ENCODE data around the gene CROCC. TPM values are rescaled to one million over a fixed set of nuclear protein-coding genes. Genes with fewer than 3 reads are reported as not detected.
"Not testable (repeated sequence)": the region's sequence is repeated elsewhere in the genome, so short reads cannot be mapped to it uniquely, and the experiment has no call there.

CROCC gene
- total RNA-seq, 1 donor from 2014 or later: 52.6 TPM

- H3K36me3 Mint-ChIP-seq (ENCODE audit: low read depth): no peaks in the 10 kb centered on the region
- no peaks in the 10 kb centered on the region for H3K9me3 Mint-ChIP-seq
- H3K27me3 Mint-ChIP-seq (ENCODE audit: low read depth): no peaks in the 10 kb centered on the region
- DNase-seq (ENCODE audit: low read depth, low spot score): no peak
- no peak for TF ChIP-seq CTCF (conservative IDR thresholded peaks at IDR 0.05)
- H3K27ac Mint-ChIP-seq (ENCODE audit: unreplicated experiment): peak overlapping the region; percentile 88
- H3K4me1 Mint-ChIP-seq: peaks cover 63% of the 10 kb centered on the region
- peak overlapping the region; percentile 53 for H3K4me3 Mint-ChIP-seq
Measured at GRCh38 chr1:16925635-16926490, 4.1 kb downstream of the CROCC start.

- peak overlapping the region; percentile 53 for H3K4me3 Mint-ChIP-seq
- TF ChIP-seq CTCF (conservative IDR thresholded peaks at IDR 0.05): no peak
- DNase-seq (ENCODE audit: low read depth, low spot score): peak; percentile 64
- H3K27ac Mint-ChIP-seq (ENCODE audit: unreplicated experiment): peak overlapping the region; percentile 81
- H3K27me3 Mint-ChIP-seq (ENCODE audit: low read depth): no peaks in the 10 kb centered on the region
- peaks cover 3% of the 10 kb centered on the region for H3K36me3 Mint-ChIP-seq (ENCODE audit: low read depth)
- H3K9me3 Mint-ChIP-seq: no peaks in the 10 kb centered on the region
- peaks cover 56% of the 10 kb centered on the region for H3K4me1 Mint-ChIP-seq
Measured at GRCh38 chr1:16926491-16927073, 4.9 kb downstream of the CROCC start.

- peaks cover 3% of the 10 kb centered on the region for H3K36me3 Mint-ChIP-seq (ENCODE audit: low read depth)
- TF ChIP-seq CTCF (conservative IDR thresholded peaks at IDR 0.05): no peak
- H3K4me1 Mint-ChIP-seq: peaks cover 51% of the 10 kb centered on the region
- no peaks in the 10 kb centered on the region for H3K27me3 Mint-ChIP-seq (ENCODE audit: low read depth)
- peak overlapping the region; percentile 53 for H3K4me3 Mint-ChIP-seq
- DNase-seq (ENCODE audit: low read depth, low spot score): no peak
- H3K27ac Mint-ChIP-seq (ENCODE audit: unreplicated experiment): peak overlapping the region; percentile 81
- no peaks in the 10 kb centered on the region for H3K9me3 Mint-ChIP-seq
Measured at GRCh38 chr1:16927256-16927655, 5.5 kb downstream of the CROCC start.

- Mint-ChIP-seq H3K36me3 (ENCODE audit: low read depth) (peaks cover 3% of the 10 kb centered on the region), H3K4me3 (no peak overlapping the region), H3K4me1 (peaks cover 45% of the 10 kb centered on the region), H3K9me3 (no peaks in the 10 kb centered on the region), H3K27me3 (ENCODE audit: low read depth) (no peaks in the 10 kb centered on the region), H3K27ac (ENCODE audit: unreplicated experiment) (peak overlapping the region; percentile 81)
- DNase-seq (ENCODE audit: low read depth, low spot score): no peak
- TF ChIP-seq CTCF (conservative IDR thresholded peaks at IDR 0.05): no peak
Measured at GRCh38 chr1:16927711-16928485, 6.2 kb downstream of the CROCC start.

- H3K27ac Mint-ChIP-seq (ENCODE audit: unreplicated experiment); H3K4me3 Mint-ChIP-seq; DNase-seq (ENCODE audit: low read depth, low spot score): not testable (repeated sequence)
Measured at GRCh38 chr1:16929146-16930041, 7.7 kb downstream of the CROCC start.

GRCh38 chr1:16931206-16931934 lies 9.6 kb downstream of the CROCC start:
- not testable (repeated sequence) for H3K9me3 Mint-ChIP-seq; H3K27ac Mint-ChIP-seq (ENCODE audit: unreplicated experiment); H3K4me3 Mint-ChIP-seq; H3K27me3 Mint-ChIP-seq (ENCODE audit: low read depth); DNase-seq (ENCODE audit: low read depth, low spot score); H3K36me3 Mint-ChIP-seq (ENCODE audit: low read depth)
- H3K4me1 Mint-ChIP-seq: peaks cover 19% of the 10 kb centered on the region

More at GRCh38 chr1:16929146-16930041, 7.7 kb downstream of the CROCC start:
- not testable (repeated sequence) for H3K27me3 Mint-ChIP-seq (ENCODE audit: low read depth); H3K36me3 Mint-ChIP-seq (ENCODE audit: low read depth); H3K9me3 Mint-ChIP-seq
- peaks cover 36% of the 10 kb centered on the region for H3K4me1 Mint-ChIP-seq

GRCh38 chr1:16933945-16934344 lies 12.2 kb downstream of the CROCC start:
- not testable (repeated sequence) for H3K36me3 Mint-ChIP-seq (ENCODE audit: low read depth); H3K9me3 Mint-ChIP-seq; H3K4me1 Mint-ChIP-seq; DNase-seq (ENCODE audit: low read depth, low spot score); H3K27me3 Mint-ChIP-seq (ENCODE audit: low read depth); H3K27ac Mint-ChIP-seq (ENCODE audit: unreplicated experiment); H3K4me3 Mint-ChIP-seq

- H3K36me3 Mint-ChIP-seq (ENCODE audit: low read depth); H3K27me3 Mint-ChIP-seq (ENCODE audit: low read depth); H3K9me3 Mint-ChIP-seq; DNase-seq (ENCODE audit: low read depth, low spot score); H3K4me1 Mint-ChIP-seq; H3K27ac Mint-ChIP-seq (ENCODE audit: unreplicated experiment); H3K4me3 Mint-ChIP-seq: not testable (repeated sequence)
Measured at GRCh38 chr1:16936580-16936979, 14.8 kb downstream of the CROCC start.
